Mesendoderm (in vitro differentiated cells): ENCODE measurements around the gene SCLT1.

Experiments used
- DNase-seq: peaks from one replicate; pipeline ENCODE4 v3.0.0; 2013
- H2AK5ac ChIP-seq: 2 replicates; pipeline ENCODE4 v1.6.1; 2013; ENCODE audit warnings: low read length, inconsistent platforms
- H2BK120ac ChIP-seq: 2 replicates; pipeline ENCODE4 v1.6.1; 2013; ENCODE audit warnings: low read depth, mild to moderate bottlenecking, low read length, moderate library complexity, mixed read lengths
- H2BK15ac ChIP-seq: replicated peaks from 2 replicates; pipeline ENCODE4 v1.6.1; 2013; ENCODE audit warnings: low read depth, mild to moderate bottlenecking, moderate library complexity
- H2BK5ac ChIP-seq: 2 replicates; pipeline ENCODE4 v1.6.1; 2013; ENCODE audit warnings: low read length, inconsistent platforms
- H3K18ac ChIP-seq: 2 replicates; pipeline ENCODE4 v1.6.1; 2013; ENCODE audit warnings: mild to moderate bottlenecking, low read length, mixed read lengths
- H3K23ac ChIP-seq: one replicate; pipeline ENCODE4 v1.6.1; 2013; ENCODE audit warnings: low read length
- H3K27ac ChIP-seq: 2 replicates; pipeline ENCODE4 v1.5.1; 2013; ENCODE audit warnings: low read depth, mild to moderate bottlenecking, inconsistent platforms, low read length, moderate library complexity
- H3K27me3 ChIP-seq: 2 replicates; pipeline ENCODE4 v1.6.1; 2013; ENCODE audit warnings: low read length, control low read depth, mild to moderate bottlenecking, inconsistent platforms; ENCODE audit not compliant: insufficient read depth, poor library complexity
- H3K36me3 ChIP-seq: 2 replicates; pipeline ENCODE4 v1.6.1; 2013; ENCODE audit warnings: low read length, inconsistent platforms; ENCODE audit not compliant: control insufficient read depth, insufficient read depth
- H3K4ac ChIP-seq: one replicate; pipeline ENCODE4 v1.6.1; 2013; ENCODE audit warnings: low read depth, mild to moderate bottlenecking, low read length, moderate library complexity
- H3K4me1 ChIP-seq: 2 replicates; pipeline ENCODE4 v1.6.1; 2013; ENCODE audit warnings: low read depth, low read length, inconsistent platforms; ENCODE audit not compliant: control insufficient read depth
- H3K4me2 ChIP-seq: 2 replicates; pipeline ENCODE4 v1.6.1; 2013; ENCODE audit warnings: low read length
- H3K4me3 ChIP-seq: 2 replicates; pipeline ENCODE4 v1.5.1; 2013; ENCODE audit warnings: mild to moderate bottlenecking, low read length
- H3K56ac ChIP-seq: one replicate; pipeline ENCODE4 v1.6.1; 2013; ENCODE audit warnings: low read length
- H3K79me1 ChIP-seq: 2 replicates; pipeline ENCODE4 v1.6.1; 2013; ENCODE audit warnings: low read length, inconsistent platforms
- H3K79me2 ChIP-seq: 2 replicates; pipeline ENCODE4 v1.6.1; 2013; ENCODE audit warnings: mild to moderate bottlenecking, low read length; ENCODE audit not compliant: control insufficient read depth, insufficient read depth
- H3K9ac ChIP-seq: 2 replicates; pipeline ENCODE4 v1.6.1; 2013; ENCODE audit warnings: low read length, inconsistent platforms
- H4K5ac ChIP-seq: one replicate; pipeline ENCODE4 v1.6.1; 2013; ENCODE audit warnings: low read length
- H4K8ac ChIP-seq: one replicate; pipeline ENCODE4 v1.6.1; 2013; ENCODE audit warnings: low read depth, mild to moderate bottlenecking, control low read depth, low read length, moderate library complexity
- WGBS: extraction: QIAGEN DNeasy Blood & Tissue Kit; methylation state at CpG from one replicate; pipeline ENCODE4 v1.1.7; 2013; ENCODE audit warnings: low lambda C conversion rate, missing lambda C conversion rate; ENCODE audit not compliant: insufficient coverage; ENCODE audit errors: extremely low coverage; 5-methylcytosine and 5-hydroxymethylcytosine counted together

Gene SCLT1

GRCh38 chr4:128954941-128955340 lies 138.4 kb downstream of the SCLT1 start:
- Histone ChIP-seq H2AK5ac (no peak overlapping the region), H3K27me3 (no peaks in the 10 kb centered on the region), H3K4me3 (no peak overlapping the region)

GRCh38 chr4:128951316-128951715 lies 142.0 kb downstream of the SCLT1 start:
- Histone ChIP-seq H3K27ac (no peak overlapping the region), H3K79me1 (no peaks in the 10 kb centered on the region), H3K9ac (no peak overlapping the region), H2BK15ac (no peak overlapping the region), H3K27me3 (no peaks in the 10 kb centered on the region), H2BK5ac (no peak overlapping the region), H4K8ac (no peak overlapping the region), H3K4ac (no peak overlapping the region), H4K5ac (no peak overlapping the region), H3K4me1 (no peaks in the 10 kb centered on the region), H2BK120ac (no peak overlapping the region), H3K18ac (no peak overlapping the region), H3K79me2 (no peaks in the 10 kb centered on the region), H3K4me3 (no peak overlapping the region), H3K23ac (no peak overlapping the region), H3K56ac (no peak overlapping the region), H2AK5ac (no peak overlapping the region), H3K4me2 (no peak overlapping the region), H3K36me3 (no peaks in the 10 kb centered on the region)
- WGBS: no CpG with 5 or more reads among the region's 2 CpGs
- DNase-seq: no peak

More at GRCh38 chr4:128954941-128955340, 138.4 kb downstream of the SCLT1 start:
- Histone ChIP-seq H3K4me1 (no peaks in the 10 kb centered on the region), H3K23ac (no peak overlapping the region), H3K36me3 (no peaks in the 10 kb centered on the region), H3K9ac (no peak overlapping the region), H3K27ac (no peak overlapping the region), H2BK5ac (no peak overlapping the region), H3K79me2 (no peaks in the 10 kb centered on the region), H4K5ac (no peak overlapping the region), H2BK120ac (no peak overlapping the region), H2BK15ac (no peak overlapping the region), H3K4me2 (no peak overlapping the region), H3K79me1 (no peaks in the 10 kb centered on the region), H4K8ac (no peak overlapping the region), H3K4ac (no peak overlapping the region), H3K18ac (no peak overlapping the region), H3K56ac (no peak overlapping the region)
- no CpG with 5 or more reads among the region's 2 CpGs for WGBS
- no peak for DNase-seq

GRCh38 chr4:128950796-128951195 lies 142.5 kb downstream of the SCLT1 start:
- Histone ChIP-seq H3K9ac (no peak overlapping the region), H3K4me1 (no peaks in the 10 kb centered on the region), H4K8ac (no peak overlapping the region), H2BK5ac (no peak overlapping the region), H3K23ac (no peak overlapping the region), H2AK5ac (no peak overlapping the region), H3K56ac (no peak overlapping the region), H3K36me3 (no peaks in the 10 kb centered on the region), H3K18ac (no peak overlapping the region), H3K27ac (no peak overlapping the region), H4K5ac (no peak overlapping the region), H3K27me3 (no peaks in the 10 kb centered on the region), H3K79me2 (no peaks in the 10 kb centered on the region), H3K79me1 (no peaks in the 10 kb centered on the region), H3K4me2 (no peak overlapping the region), H2BK120ac (no peak overlapping the region), H2BK15ac (no peak overlapping the region), H3K4me3 (no peak overlapping the region), H3K4ac (no peak overlapping the region)
- DNase-seq: no peak
- WGBS: no CpG with 5 or more reads among the region's 2 CpGs

GRCh38 chr4:128946916-128947315 lies 146.4 kb downstream of the SCLT1 start:
- Histone ChIP-seq H3K27ac (no peak overlapping the region), H3K4me1 (no peaks in the 10 kb centered on the region), H2BK5ac (no peak overlapping the region), H3K4me3 (no peak overlapping the region), H3K23ac (no peak overlapping the region), H3K79me2 (no peaks in the 10 kb centered on the region), H4K8ac (no peak overlapping the region), H3K56ac (no peak overlapping the region), H3K4me2 (no peak overlapping the region), H4K5ac (no peak overlapping the region), H3K4ac (no peak overlapping the region), H3K27me3 (no peaks in the 10 kb centered on the region), H2BK120ac (no peak overlapping the region), H2AK5ac (no peak overlapping the region), H3K9ac (no peak overlapping the region), H3K18ac (no peak overlapping the region), H3K36me3 (no peaks in the 10 kb centered on the region), H3K79me1 (no peaks in the 10 kb centered on the region), H2BK15ac (no peak overlapping the region)
- no peak for DNase-seq
- WGBS: no CpG with 5 or more reads among the region's 3 CpGs

GRCh38 chr4:128942607-128943006 lies 150.7 kb downstream of the SCLT1 start:
- WGBS: no CpG with 5 or more reads among the region's 1 CpG
- Histone ChIP-seq H3K4me3 (no peak overlapping the region), H3K23ac (no peak overlapping the region), H2BK15ac (no peak overlapping the region), H3K36me3 (no peaks in the 10 kb centered on the region), H2BK120ac (no peak overlapping the region), H2BK5ac (no peak overlapping the region), H3K27me3 (no peaks in the 10 kb centered on the region), H4K5ac (no peak overlapping the region), H3K79me2 (no peaks in the 10 kb centered on the region), H3K56ac (no peak overlapping the region), H3K9ac (no peak overlapping the region), H3K4me2 (no peak overlapping the region), H3K4ac (no peak overlapping the region), H3K4me1 (no peaks in the 10 kb centered on the region), H3K79me1 (no peaks in the 10 kb centered on the region), H3K27ac (no peak overlapping the region), H3K18ac (no peak overlapping the region), H4K8ac (no peak overlapping the region), H2AK5ac (no peak overlapping the region)
- no peak for DNase-seq

GRCh38 chr4:128940971-128941370 lies 152.4 kb downstream of the SCLT1 start:
- Histone ChIP-seq H3K4ac (no peak overlapping the region), H3K36me3 (no peaks in the 10 kb centered on the region), H3K27me3 (no peaks in the 10 kb centered on the region), H3K4me3 (no peak overlapping the region), H3K4me2 (no peak overlapping the region), H3K27ac (no peak overlapping the region), H3K4me1 (no peaks in the 10 kb centered on the region), H2BK5ac (no peak overlapping the region), H2BK15ac (no peak overlapping the region), H3K79me1 (no peaks in the 10 kb centered on the region), H2BK120ac (no peak overlapping the region), H4K8ac (no peak overlapping the region), H3K18ac (no peak overlapping the region), H3K56ac (no peak overlapping the region), H3K9ac (no peak overlapping the region), H3K23ac (no peak overlapping the region), H2AK5ac (no peak overlapping the region), H3K79me2 (no peaks in the 10 kb centered on the region), H4K5ac (no peak overlapping the region)
- peak; percentile 1 for DNase-seq
- WGBS: no CpG with 5 or more reads among the region's 2 CpGs
